ENCODE data around the gene DNAH17. TPM values are rescaled to one million over a fixed set of nuclear protein-coding genes. Genes with fewer than 3 reads are reported as not detected.

DNAH17 gene
- total and polyA plus RNA-seq, 7 donors = 0.04 to 3.5 (median 0.08) TPM

DNA sequence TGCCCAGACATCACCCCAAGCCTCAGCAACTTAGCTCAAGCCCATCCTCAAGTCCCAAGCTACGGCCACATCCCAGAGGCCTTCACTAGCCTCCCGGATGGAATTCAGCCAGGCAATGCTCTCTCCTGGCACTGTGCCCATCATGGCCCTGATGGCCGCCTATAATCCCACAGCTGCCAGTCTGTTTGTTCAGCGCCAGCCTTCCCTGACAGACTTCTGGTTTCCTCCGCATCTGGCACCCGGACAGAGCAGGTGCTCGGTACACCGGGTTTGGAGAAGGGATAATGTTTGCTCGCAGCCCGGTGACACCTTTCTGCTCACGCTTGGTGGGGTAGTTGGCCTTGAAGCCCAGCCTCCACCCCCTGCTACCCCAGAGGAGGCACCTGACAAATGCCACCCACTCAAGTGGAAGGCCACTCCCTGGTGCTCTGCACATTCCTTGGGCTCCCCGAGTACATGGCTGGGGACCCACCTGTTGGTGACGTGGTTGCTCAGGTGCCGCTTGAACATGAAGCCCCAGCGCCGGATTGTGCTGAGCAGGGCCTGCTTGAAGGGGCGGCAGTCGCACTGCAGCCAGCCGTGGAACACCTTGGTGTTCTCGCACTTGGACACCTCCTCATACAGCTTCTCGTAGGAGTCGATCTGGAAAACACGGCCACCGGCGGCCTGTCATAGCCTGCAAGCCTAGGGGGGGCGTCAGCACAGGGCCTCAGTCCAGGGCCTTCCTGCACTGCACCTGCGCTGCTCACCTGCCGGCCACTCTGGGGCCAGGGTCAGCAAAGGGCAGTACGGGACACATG lies 47.1 kb downstream of the DNAH17 start:
- TF ChIP-seq, protein P1, sequence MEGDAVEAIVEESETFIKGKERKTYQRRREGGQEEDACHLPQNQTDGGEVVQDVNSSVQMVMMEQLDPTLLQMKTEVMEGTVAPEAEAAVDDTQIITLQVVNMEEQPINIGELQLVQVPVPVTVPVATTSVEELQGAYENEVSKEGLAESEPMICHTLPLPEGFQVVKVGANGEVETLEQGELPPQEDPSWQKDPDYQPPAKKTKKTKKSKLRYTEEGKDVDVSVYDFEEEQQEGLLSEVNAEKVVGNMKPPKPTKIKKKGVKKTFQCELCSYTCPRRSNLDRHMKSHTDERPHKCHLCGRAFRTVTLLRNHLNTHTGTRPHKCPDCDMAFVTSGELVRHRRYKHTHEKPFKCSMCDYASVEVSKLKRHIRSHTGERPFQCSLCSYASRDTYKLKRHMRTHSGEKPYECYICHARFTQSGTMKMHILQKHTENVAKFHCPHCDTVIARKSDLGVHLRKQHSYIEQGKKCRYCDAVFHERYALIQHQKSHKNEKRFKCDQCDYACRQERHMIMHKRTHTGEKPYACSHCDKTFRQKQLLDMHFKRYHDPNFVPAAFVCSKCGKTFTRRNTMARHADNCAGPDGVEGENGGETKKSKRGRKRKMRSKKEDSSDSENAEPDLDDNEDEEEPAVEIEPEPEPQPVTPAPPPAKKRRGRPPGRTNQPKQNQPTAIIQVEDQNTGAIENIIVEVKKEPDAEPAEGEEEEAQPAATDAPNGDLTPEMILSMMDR (IDR thresholded peaks at IDR 0.05) = no peak
- intact Hi-C loops (cut with DNase I) = no loop called here
- Histone ChIP-seq H3K27ac (no peak overlapping the region), H3K36me3 (ENCODE audit: insufficient read depth in 1 of 2, low read depth in 1 of 2) (no peaks in the 10 kb centered on the region), H3K4me3 (no peak overlapping the region), H3K27me3 (ENCODE audit: insufficient read depth in 3 of 3, low read length in 2 of 3) (no peaks in the 10 kb centered on the region), H3K9me3 (no peaks in the 10 kb centered on the region), H3K4me1 (no peaks in the 10 kb centered on the region)
- WGBS, 3 donors = 67 to 73% (median 69%) methylated on average over 29 of the region's 29 CpGs
- no peak for ATAC-seq
- DNase-seq = no peak

DNA sequence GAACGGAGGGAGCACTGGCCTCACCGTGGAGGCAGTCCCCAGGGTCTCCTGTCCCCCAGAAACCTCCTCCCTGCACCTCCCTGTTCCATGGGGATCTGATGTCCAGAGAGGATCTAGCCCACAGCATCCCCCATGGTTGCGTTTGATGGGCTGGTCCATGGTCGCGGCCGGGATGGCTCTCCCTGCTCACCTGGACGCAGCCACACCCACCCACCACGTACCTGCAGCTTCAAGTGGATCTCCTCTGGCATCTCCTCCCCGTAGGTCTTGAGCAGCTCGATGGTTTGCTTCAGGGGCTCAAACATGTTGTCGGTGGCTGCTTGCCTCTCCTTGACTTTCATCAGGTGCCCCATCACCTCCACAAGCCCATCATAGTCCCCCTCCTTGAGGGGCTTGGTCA lies 47.9 kb downstream of the DNAH17 start:
- DNase-seq (no peak), ATAC-seq (no peak)
- no peaks in the 10 kb centered on the region for H3K4me1 ChIP-seq
- H3K27me3 ChIP-seq (ENCODE audit: insufficient read depth in 3 of 3, low read length in 2 of 3) = no peaks in the 10 kb centered on the region
- H3K4me3 ChIP-seq = no peak overlapping the region
- 80 to 84% (median 82%) methylated on average over 11 of the region's 11 CpGs for WGBS, 3 donors
- TF ChIP-seq, protein P1 (IDR thresholded peaks at IDR 0.05) = no peak
- intact Hi-C loops (cut with DNase I) = no loop called here
- H3K27ac ChIP-seq = no peak overlapping the region
- no peaks in the 10 kb centered on the region for H3K9me3 ChIP-seq
- H3K36me3 ChIP-seq (ENCODE audit: insufficient read depth in 1 of 2, low read depth in 1 of 2) = no peaks in the 10 kb centered on the region

DNA sequence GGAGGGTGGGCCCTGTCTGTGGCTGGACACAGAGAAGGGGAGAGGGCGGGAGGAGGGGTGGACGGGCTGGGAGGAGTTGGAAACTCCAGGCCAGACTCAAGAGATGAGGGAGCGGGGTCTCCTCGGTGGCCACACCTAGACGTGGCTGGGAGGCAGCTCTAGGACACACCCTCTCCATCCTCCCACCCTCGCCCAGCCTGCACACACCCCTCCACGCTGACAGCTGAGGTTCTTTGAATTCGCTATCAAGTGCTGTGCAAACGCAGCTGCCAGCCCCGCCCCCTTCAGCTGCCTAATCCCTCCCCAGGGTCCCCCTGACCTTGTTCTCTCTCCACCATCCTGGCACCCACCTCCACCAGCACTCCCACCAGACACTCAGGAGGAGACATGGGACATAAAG lies 48.7 kb downstream of the DNAH17 start:
- no peak overlapping the region for H3K27ac ChIP-seq
- H3K4me1 ChIP-seq = no peaks in the 10 kb centered on the region
- H3K9me3 ChIP-seq = no peaks in the 10 kb centered on the region
- no peaks in the 10 kb centered on the region for H3K36me3 ChIP-seq (ENCODE audit: insufficient read depth in 1 of 2, low read depth in 1 of 2)
- TF ChIP-seq, protein P1 (IDR thresholded peaks at IDR 0.05) = no peak
- intact Hi-C loops (cut with DNase I) = no loop called here
- DNase-seq (no peak), ATAC-seq (no peak)
- no peaks in the 10 kb centered on the region for H3K27me3 ChIP-seq (ENCODE audit: insufficient read depth in 3 of 3, low read length in 2 of 3)
- WGBS, 3 donors = 36 to 46% (median 37%) methylated on average over 9 to 10 of the region's 10 CpGs
- no peak overlapping the region for H3K4me3 ChIP-seq

DNA sequence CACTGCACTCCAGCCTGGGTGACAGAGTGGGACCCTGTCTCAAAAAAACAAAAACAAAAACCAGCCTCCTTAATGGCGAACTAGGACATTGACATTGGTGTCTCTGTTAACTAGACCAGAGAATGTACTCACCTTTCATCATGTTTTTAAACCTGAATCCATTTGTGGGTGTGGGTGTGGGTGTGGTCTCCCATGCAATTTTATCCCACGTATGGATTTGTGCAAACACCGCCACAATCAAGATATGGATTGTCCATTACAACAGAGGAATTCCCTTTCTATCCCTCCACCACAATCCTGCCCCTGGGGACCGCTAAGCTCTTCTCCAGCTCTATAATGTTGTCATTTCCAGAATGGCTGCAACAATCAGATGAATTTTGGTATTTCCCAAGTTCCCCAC lies 49.9 kb downstream of the DNAH17 start:
- Histone ChIP-seq H3K27ac (no peak overlapping the region), H3K4me1 (no peaks in the 10 kb centered on the region), H3K36me3 (ENCODE audit: insufficient read depth in 1 of 2, low read depth in 1 of 2) (no peaks in the 10 kb centered on the region), H3K4me3 (no peak overlapping the region), H3K27me3 (ENCODE audit: insufficient read depth in 3 of 3, low read length in 2 of 3) (no peaks in the 10 kb centered on the region), H3K9me3 (no peaks in the 10 kb centered on the region)
- intact Hi-C loops (cut with DNase I) = no loop called here
- DNase-seq (no peak), ATAC-seq (no peak)
- TF ChIP-seq, protein P1 (IDR thresholded peaks at IDR 0.05) = no peak
- WGBS, 3 donors = 85 to 89% (median 87%) methylated on average over 4 of the region's 4 CpGs

Data from psoas muscle (tissue), 8 donors.